GDM1 (cell line): Measurements from ENCODE around the gene BCO2.
"Not testable (repeated sequence)": the region's sequence is repeated elsewhere in the genome, so short reads cannot be mapped to it uniquely, and the experiment has no call there.

Experiments used
- DNase-seq: peaks from one replicate; lab custom pipeline; 2025; lab: John Stamatoyannopoulos, UW

The BCO2 gene

DNA sequence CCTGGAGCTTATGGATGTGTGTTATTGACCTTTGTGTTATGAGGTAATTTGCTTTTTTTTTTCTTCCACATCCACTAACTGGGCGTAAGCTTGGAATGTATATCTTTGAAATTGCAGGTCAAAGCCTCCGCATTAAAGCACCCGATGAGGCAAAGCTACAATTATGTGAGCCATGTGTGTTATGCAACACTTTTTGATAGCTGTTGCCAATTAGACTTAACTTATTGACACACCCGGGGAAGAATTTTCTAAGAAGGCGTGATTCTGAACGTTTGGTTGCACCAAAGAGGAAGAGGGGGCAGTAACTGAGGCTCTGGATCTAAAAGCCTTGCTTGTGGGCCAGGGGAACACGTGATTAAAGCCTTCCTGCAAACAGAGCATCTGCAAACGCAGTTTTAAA, 8.8 kb upstream of the BCO2 start:
- DNase-seq = no peak

DNA sequence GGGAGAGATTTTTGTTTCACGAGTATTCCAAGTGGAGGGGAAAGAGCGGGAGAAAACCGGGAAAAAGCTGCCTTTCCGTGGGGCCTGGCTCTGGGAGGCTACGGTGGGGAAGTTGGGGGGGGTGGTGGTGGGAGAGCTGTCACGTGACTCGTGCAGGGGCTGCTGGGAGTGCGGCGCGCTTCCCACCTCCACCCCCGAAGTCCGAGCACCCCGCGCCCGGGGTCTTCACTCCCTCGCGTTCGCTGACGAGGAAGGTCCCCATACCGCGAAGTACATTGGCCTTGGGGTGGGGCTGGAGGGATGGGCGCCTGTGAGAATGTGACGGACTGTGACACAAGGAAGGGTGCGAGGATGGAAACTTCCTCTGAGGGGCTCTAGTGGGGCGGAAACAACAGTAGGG, 8.2 kb upstream of the BCO2 start, which contains the start of gene TEX12:
Gene TEX12, plus strand, starts transcription at position 228 of the 400 bp plus-strand sequence. CDS start 1,897 bp downstream, outside the sequence.
- DNase-seq = no peak

DNA sequence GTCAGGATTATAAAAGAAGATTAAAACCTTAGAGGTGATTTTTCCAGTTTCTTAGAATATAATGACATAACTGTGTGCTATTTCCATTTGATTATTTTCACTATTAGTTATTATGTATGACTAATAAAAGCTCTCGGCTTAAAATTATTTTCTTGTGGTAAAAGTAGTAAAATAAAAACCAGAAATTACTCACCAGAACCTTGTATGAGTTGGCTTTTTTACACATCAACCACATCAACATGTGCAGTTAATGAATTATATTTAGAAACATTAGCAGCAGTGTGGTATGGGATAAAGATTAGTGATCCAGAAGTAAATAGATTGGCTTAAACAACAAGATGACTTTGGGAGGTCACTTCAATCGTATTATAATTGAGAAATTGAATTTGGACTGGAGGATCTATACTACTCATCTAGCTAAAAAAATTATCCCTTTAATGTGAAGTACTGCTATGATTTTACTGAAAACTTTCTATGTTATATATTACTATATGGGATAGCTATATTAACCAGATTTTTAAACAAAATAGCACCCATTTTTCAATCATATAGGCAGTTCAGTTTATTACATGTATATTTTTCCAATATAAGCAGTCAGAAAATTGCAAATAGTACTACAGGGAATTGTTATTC, 2.8 kb upstream of the BCO2 start:
- no peak for DNase-seq

DNA sequence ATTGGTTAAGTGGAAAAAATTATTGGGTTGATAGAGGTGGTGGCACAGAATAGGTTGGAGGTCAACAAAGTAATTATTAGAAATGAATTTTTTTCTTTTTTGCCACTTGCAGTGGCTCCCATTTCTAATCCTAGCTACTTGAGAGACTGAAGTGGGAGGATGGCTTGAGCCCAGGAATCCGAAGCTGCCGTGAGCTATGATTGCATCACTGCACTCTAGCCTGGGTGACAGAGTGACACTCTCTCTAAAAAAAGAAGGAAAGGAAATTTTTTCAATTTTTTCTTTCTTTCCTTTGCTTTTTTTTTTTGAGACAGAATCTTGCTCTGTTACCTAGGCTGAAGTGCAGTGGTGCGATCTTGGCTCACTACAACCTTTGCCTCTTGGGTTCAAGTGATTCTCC, 2.2 kb upstream of the BCO2 start:
- DNase-seq = no peak

DNA sequence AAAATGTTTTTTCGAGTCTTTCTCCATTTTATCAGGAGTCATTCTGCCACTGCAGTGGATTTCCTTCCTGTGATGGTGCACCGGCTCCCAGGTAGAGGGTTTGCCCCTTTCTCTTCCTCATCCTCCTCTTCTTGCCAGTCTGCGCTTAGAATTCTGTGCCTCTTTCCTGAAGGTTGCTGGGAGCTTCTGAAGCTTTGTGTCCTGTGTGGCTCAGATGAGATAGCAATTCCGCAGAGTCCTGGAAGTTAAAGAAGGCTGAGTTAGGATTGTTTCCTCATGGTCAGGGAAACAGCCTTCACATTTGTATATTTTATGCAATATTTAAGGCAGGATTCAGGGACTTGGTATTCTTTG, 264 bp downstream of the BCO2 start:
- no peak for DNase-seq

DNA sequence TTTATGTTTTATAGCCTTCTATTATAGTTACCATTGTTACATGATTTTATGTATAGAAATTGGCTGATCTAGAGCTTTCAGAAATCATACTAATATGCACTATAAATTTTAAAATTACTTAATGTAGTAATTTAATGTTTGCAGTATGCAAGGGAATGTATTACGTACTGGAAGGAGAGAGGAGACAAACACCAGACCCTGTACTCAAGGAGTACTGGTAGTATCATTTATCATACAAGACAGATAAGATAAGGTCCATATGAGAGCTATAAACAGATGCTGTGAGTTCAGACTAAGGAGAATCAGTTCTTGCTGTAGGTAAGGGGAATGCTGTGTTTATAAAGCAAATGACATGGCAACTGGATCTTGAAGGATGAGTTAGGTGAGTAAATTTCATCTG, 765 bp downstream of the BCO2 start:
- DNase-seq = no peak

DNA sequence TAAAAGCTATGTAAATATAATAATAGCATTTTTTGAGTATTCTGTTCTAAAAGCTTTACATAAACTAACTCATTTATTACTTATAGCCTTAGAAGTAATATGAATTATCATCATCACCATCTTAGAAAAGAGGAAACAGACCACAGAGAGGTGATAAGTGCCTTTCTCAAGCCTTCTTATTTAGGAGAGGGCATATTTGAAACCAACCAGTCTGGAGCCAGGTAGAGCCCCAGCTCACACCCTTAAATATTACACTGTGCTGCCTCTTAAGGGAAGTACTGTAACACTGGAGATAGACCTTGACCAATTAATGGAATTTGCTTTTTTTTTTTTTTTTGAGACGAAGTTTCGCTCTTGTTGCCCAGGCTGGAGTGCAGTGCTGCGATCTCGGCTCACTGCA, 2.3 kb downstream of the BCO2 start:
- DNase-seq = no peak

DNA sequence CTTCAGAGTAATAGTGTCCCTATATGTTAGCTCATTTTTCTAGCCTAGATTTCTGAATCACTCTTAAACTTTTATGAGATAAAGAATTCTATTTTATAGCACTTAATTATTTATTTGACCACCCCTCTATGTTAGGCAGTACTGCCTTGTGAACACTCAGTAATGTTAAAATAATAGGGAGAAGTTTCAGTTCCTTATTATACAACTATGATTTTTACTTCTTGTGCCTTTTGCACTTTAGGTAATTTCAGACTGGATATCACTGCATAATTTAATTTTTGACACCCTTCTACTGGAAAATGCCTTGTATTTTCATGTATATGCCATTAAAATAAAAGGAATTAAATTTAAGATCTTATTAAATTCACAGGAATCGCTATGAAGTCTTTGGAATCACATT, 3.1 kb downstream of the BCO2 start:
- no peak for DNase-seq

DNA sequence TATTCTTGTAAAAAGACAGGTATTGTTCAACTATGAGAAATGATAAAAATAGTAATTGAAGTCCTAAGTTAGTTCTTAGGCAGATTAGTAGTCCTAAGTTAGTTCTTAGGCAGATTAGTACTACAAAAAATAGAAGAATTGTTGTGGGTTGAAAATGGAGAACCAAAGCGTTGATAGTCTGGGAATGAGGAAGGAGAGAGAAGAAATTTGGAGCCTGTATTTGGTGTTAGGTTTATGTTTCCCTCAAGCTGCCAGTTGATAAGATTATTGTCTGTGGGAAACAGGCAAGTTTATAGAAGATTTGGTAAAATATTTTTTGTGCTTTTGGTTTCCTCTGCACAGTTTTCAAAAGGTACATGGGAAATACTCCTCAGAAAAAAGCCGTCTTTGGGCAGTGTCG, 3.6 kb downstream of the BCO2 start:
- no peak for DNase-seq

DNA sequence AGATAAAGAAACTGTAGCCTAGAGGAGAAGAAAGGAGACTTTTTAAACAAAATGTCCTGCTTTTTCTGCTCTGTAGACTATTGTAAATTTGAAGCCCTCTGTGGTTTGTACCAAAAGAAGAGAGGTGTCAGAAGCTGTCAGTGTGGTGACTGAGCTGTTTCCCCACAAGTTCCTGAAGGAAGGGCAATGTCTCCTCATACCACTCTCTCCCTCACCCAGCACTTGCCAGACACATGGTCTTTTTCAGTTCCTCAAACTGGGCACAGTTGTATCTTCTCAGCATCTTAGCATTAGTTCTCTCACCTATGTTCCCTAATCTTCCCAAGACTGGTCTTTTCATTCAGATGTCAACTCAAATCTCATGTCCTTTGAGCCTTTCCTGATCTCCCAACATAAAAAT, 4.3 kb downstream of the BCO2 start:
- DNase-seq = peak; percentile 84

DNA sequence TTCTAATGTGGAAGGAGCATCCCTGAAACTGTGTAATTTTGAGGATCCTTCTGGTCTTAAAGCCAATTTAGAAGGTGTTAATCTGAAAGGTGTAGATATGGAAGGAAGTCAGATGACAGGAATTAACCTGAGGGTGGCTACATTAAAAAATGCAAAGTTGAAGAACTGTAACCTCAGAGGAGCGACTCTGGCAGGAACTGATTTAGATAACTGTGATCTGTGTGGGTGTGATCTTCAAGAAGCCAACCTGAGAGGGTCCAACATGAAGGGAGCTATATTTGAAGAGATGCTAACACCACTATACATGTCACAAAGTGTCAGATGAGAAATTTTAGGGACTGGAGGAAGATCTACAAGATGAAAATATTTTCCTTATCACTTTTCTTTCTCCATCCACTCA, 7.6 kb downstream of the BCO2 start:
- no peak for DNase-seq

DNA sequence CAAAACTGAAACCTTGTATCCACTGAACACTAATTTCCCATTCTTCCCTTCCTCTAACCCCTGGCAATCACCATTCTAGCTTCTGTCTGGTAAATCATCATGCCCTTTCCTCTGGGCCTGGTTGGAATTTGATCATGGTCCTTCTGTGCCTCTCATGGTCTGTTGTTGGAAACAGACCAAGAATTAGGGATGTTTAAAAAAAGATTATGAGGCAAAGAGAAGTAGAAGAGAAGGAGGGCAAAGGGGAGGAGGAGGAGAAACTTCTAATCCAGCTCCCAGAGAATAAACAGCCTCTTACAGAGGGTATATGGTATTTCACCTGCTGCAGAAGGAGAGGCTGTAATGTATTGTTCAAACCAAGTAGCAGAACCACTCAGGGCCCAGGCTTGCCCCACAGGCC, 10.6 kb downstream of the BCO2 start:
- no peak for DNase-seq

DNA sequence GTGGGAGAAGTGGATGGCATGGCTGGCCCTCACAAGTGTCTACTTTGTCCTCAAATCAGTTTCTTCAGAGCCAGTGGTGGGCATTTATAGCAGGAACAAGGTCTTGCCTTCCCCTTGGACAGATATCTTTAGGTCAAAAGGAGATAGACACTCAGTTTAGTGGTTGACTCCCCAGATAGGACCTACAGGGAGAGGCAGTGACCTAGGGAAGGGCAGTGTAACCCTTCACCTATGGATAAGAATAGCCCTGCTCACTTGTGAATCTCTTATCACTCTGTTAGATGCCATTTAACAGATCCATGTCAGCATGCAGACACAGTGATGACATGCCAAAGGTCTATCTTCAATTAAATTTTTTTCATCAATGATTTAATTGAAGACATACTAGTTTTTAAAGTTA, 11.0 kb downstream of the BCO2 start:
- no peak for DNase-seq

DNA sequence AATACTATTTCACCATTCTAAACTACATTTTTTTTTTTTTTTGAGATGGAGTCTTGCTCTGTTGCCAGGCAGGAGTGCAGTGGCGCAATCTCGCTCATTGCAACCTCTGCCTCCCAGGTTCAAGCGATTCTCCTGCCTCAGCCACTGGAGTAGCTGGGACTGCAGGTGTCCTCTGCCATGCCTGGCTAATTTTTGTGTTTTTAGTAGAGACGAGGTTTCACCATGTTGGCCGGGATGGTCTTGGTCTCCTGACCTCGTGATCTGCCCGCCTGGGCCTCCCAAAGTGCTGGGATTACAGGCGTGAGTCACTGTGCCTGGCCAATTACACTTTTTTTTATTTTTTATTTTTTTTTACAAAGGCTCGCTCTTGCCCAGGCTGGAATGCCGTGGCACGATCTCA, 19.8 kb downstream of the BCO2 start:
- not testable (repeated sequence) for DNase-seq

DNA sequence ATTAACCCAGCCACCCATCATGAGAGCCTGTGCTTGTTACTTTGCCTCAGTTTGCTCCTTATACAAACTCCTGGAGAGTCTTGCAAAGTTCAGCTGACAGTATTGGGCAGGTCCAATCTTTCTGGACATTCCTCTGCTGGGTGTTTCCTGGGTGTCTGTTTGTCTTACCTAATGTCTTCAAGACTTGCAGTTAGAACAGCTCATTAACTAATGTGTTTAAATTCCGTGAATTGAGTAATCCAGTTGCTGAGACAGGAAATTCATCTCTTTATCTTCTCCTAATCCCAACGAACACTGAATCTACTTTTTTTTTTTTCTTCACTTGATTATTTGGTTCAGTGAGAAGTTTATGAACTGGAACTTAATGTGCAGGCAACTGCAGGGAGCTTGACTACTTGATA, 20.6 kb downstream of the BCO2 start:
- DNase-seq = no peak

DNA sequence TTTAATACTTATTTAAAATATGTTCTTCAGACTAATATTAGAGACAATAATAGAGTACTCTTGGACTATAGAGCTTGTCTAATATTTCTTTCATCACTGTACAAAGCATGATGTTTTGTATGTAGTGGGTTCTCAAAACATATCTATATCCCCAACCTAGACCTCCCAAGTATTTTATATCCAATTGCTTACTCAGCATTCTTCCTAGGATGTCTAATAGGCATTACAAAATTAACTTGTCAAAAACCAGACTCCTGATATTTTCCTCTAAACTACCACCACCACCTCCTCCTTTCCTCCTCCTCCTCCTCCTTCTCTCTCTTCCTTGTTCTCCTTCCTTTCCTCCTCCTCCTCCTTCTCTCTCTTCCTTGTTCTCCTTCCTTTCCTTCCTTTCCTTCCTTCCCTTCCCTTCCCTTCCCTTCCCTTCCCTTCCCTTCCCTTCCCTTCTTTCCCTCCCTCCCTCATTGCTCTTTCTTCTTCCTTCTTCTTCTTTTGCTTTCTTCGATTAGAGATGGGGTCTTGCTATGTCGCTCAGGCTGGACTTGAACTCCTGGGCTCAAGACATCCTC, 21.3 kb downstream of the BCO2 start:
- DNase-seq = no peak

DNA sequence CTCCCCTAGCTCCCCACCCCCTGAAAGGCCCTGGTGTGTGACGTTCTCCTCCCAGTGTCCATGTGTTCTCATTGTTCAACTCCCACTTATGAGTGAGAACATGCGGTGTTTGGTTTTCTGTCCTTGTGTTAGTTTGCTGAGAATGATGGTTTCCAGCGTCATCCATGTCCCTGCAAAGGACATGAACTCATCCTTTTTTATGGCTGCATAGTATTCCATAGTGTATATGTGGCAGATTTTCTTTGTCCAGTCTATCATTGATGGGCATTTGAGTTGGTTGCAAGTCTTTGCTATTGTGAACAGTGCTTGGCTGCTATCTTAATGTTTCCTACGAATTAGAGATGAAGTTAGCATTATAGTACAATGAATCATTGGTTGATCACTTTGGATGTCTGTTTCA, 23.8 kb downstream of the BCO2 start:
- DNase-seq = not testable (repeated sequence)

DNA sequence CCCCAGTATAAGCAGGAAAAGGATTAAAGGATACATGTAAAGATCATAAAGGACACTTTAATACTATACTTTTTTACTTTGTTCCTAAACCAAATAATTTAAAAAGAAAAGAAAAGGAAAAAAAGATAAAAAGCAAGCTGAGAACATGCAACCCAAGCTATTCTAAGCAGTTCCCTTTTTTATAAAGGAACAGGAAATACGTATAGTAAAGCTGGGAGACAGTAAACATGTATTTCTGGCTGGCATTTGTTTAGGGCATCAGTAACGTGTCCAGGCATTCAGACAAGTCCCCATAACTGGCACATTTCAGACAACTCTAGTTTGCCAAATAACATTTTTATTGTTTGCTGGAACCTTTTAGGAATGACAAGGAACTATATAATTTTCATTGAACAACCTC, 24.9 kb downstream of the BCO2 start:
- DNase-seq = no peak

DNA sequence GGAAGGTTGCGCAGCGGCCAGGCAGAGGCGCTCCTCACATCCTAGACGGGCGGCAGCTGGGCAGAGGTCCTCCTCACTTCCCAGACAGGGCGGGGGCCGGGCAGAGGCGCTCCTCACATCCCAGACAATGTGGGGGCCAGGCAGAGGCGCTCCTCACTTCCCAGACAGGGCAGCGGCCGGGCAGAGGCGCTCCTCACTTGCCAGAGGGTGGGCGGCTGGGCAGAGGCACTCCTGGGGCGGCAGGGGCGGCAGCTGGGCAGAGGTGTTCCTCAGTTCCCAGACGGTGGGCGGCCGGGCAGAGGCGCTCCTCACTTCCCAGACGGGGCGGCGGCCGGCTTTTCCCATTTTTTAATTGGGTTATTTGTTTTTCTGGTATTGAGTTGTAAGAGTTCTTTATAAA, 30.8 kb downstream of the BCO2 start:
- no peak for DNase-seq

DNA sequence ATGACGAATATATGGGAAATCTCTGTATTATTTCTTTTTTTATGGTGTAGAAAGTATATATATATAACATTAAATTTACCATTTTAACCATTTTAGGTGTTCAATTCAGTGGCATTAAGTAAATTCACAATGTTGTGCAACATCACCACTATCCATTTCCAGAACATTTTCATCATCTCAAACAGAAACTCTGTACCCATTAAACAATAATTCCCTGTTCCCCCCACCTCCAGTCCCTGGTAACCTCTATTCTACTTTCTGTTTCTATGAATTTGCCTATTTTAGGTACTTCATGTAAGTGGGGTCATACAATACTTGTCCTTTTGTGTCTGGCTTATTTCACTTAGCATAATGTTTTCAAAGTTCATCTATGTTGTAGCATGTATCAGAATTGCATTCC, 35.6 kb downstream of the BCO2 start:
- DNase-seq = no peak

DNA sequence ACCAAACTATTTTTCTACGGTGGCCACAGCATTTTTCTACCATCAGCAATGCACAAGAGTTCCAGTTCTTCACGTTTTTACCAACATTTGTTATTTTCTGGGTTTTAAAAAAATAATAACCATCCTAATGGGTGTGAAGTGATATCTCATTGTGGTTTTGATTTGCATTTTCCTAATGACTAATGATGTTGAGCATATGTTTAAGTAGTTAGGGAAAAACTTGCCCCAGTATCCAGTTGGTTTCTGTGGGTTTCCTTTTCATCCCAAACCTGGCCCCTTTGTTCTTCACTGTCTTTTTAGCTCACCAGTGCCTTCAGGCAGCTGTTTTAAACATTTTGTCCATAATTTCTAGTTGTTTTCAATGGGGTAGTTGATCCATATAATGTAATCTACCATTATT, 36.2 kb downstream of the BCO2 start:
- no peak for DNase-seq

DNA sequence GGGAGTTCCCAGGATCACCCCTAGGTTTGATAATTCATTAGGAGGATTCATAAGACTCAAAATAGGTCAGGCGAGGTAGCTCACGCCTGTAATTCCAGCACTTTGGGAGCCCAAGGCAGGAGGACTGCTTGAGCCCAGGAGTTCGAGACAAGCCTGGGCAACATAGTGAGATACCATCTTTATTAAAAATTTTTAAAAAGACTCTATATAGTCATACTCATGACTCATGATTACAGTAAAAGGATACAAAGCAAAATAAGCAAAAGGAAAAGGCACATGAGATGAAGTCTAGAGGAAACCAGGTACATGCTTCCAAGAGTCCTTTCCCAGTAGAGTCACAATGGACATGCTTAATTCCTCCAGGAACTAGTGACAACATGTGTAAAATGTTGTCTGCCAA, 37.0 kb downstream of the BCO2 start:
- no peak for DNase-seq

DNA sequence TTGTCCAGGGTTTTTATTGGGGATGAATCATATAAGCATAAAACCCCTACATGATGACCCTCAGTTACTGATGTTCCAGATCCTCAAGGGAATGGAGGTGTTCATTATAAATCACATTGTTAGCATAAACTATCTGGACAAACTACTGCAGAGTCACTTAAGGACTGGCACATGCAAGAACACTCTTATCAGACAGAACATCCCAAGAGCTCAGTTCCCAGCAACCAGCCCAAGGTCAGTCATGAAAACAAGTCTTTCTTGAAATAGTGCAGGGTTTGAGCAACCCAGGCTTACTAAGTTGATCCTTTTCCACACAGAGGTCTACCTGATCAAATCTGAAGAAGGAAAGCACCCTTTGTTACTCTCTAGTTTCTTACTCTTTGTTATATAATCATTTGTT, 37.4 kb downstream of the BCO2 start:
- no peak for DNase-seq

DNA sequence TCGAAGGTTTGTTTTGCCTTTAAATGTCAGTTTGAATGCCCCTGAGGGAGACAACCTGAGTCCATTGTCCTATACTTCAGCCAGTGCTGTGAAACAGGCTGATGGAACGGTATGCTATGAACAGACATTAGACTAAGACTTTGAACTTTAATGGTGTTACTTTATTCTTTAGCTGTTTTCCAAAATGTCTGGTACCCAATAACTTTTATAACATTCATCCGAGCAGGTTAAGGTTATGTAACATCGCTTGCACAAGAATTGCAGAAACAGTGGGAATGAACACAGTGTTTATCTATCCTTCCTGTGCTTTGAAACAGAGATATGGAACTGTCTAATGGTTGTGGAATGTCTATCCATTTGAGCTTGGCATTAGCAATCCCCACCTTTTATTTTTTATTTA, 38.4 kb downstream of the BCO2 start:
- no peak for DNase-seq

DNA sequence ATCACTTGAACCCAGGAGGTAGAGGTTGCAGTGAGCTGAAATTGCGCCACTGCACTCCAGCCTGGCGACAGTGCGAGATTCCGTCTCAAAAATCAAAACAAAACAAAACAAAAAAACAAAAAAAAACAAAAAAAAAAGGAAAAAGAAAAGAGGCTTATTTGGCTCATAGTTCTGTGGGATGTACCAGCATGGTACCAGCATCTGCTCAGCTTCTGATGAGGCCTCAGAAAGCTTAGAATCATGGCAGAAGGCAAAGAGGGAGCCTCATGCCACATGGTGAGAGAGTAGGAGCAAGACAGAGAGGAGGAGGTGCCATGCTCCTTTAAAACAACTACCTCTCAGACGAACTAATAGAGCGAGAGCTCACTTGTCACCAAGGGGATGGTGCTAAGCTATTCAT, 40.3 kb downstream of the BCO2 start:
- DNase-seq = no peak
